GM18858 (cell line): ENCODE data around the gene MBNL1.
"Not testable (repeated sequence)": the region's sequence is repeated elsewhere in the genome, so short reads cannot be mapped to it uniquely, and the experiment has no call there.

ENCODE experiments used
- ATAC-seq: cut with Tn5 transposase; IDR thresholded peaks from one replicate; pipeline ENCODE4 v1.9.1; 2021; ENCODE audit not compliant: unreplicated experiment

The MBNL1 gene

DNA sequence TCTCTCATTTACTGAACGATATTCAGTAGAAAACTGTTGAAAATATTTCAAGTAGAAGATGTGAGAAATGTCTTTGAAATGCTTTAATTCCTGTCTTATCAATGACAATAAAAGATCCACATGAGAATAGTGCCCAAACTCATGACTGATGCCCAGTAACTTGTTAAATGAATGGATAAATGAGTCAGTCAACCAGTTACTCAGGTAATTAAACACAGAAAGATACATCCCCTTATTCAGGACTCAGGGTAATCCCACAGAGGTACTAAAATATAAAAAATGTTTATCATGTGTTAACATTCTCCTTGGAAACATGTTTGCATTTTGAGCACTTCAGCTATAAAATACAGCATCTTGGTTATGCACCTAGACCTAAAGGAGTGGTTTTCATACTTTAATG is 169.5 kb downstream of the MBNL1 start:
- ATAC-seq = no peak

- ATAC-seq = no peak
Observed at GRCh38 chr3:152438706-152439105, 170.0 kb downstream of the MBNL1 start.

GRCh38 chr3:152440243-152440642 is 171.5 kb downstream of the MBNL1 start:
- ATAC-seq = not testable (repeated sequence)

- no peak for ATAC-seq
Observed at GRCh38 chr3:152443212-152444023, 174.7 kb downstream of the MBNL1 start.

DNA sequence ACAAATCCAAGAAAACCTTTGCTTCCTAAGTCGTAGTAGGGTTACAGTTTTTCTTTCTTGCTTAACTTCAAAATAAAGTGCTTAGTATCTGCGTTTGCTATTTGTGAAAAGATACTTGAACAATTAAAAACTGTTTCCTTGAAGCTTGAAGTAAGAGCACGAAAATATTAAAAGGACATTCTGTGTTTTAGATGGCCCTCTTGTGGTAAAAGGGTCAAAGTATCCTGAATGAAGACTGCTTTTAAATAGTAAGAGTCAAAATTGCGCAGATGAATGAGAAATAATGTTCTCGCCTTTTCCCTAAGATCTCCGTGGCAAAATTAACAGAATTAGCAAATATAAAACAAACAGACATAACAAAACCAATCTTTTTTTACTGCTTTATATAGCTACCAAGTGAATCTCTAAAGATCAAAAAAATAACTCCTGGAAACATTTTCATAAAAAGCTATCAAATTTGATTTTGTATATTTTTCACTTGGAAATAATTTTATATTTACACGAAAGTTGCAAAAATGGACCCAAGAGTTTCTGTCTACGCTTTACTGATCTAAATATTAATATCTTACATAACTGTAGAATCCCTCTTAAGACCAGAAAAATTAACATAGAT is 175.4 kb downstream of the MBNL1 start:
- no peak for ATAC-seq

- no peak for ATAC-seq
Observed at GRCh38 chr3:152445212-152445611, 176.5 kb downstream of the MBNL1 start.

DNA sequence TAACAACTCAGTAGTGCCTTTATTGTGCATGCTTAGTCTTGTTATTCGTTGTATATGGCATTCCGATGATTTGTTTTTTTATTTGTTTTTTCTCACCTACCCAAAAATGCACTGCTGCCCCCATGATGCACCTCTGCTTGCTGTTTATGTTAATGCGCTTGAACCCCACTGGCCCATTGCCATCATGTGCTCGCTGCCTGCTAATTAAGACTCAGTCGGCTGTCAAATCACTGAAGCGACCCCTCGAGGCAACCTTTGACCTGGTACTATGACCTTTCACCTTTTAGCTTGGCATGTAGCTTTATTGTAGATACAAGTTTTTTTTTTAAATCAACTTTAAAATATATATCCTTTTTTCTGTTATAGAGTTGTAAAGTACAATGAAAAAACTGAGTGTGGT is 177.8 kb downstream of the MBNL1 start:
- no peak for ATAC-seq

- ATAC-seq = no peak
Observed at GRCh38 chr3:152447511-152447910, 178.8 kb downstream of the MBNL1 start.

DNA sequence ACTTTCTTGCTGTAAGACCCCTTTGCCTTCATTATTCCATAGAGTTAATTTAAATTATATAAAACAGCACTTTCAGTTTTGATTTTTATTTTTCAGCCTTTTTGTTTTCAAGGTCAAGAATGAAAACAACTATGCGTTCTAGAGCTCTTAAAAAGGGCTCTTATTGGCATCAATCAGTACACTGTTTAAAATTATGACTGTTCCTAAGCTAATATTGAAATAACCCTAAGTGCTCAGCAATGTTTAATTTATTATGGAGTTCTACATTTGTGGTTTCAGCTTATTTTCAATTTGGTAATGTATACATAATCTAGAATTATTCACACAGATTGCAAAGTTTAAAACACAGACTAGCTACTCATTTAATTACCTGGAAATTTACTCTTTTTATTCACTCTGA is 179.4 kb downstream of the MBNL1 start:
- no peak for ATAC-seq

- ATAC-seq = no peak
Observed at GRCh38 chr3:152452318-152452717, 183.6 kb downstream of the MBNL1 start.

DNA sequence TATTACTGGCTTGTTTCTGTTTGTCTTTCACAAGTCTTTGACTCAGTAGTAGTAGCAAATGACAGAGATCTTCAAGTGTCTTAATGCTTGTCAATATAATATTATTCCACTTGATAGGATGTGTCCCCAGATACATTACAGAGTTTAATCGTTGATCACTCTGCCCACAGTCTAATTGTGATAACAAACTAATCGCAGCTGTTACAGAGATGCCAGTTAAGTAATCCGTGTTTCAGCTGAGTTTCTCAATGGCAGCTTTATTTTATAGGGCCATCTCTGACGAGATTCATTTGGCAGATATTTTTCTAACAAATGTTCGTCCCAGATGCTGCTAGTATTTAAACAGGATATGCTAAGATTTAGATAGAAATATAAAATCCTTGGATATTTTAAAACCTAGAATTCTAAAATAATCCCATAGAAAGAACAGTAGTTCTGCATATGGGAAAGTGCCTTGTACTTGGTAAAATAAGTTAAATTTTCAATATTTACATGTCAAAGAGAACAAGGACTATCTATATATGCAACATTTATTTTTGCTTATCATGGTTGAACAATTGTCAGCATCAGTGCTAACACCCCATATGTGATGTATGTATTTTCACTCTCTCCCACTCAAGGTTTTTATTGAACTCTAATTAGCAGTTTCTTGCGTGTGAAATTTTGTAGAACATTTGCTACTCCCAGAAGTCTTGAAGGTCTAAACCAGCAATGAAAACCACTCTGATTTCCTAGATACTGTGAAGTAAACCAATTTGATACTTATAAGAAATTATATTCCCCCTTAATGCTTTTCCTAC is 185.5 kb downstream of the MBNL1 start:
- ATAC-seq = no peak

- ATAC-seq = no peak
Observed at GRCh38 chr3:152455989-152456388, 187.3 kb downstream of the MBNL1 start.

DNA sequence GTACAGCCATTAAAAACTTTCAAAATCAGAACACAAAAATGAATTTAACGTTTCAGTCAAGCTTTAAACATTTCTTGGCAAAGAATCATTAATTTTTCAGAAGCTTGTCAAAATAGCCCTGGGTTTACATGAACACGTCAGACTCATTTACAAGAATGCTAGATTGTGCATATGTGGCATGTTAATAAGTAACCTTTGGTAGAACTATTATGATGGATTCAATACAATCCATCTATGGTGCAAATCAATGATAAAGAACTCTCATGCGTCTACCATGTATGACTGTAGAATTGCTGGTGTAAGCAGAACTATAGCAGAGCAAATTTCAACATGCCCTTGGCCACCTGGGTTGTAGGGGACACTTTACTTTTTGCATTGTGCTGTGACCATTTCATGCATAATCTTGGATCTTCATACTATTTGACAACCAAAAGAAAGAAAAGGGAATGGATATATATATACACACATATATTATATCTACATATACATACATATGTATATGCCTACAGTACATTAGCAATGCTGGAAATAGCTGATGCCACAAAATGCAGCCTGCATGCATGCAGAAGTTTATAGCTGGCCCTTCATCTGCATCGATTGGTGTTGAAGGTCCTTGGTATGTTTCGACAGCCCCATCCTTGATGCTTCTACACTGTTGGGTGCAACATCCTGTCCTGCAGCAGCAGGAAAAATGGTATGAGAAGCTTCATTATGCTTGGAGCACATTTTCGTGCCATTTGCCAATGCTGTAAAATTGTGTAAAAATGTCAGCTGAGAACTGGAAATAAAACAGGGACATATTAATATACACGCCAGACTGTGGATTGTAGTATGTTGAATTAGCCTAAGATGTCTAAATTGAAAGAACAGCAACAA is 189.0 kb downstream of the MBNL1 start:
- no peak for ATAC-seq

GRCh38 chr3:152458376-152459117 is 189.8 kb downstream of the MBNL1 start:
- no peak for ATAC-seq

GRCh38 chr3:152459118-152459515 is 190.4 kb downstream of the MBNL1 start:
- ATAC-seq = no peak

DNA sequence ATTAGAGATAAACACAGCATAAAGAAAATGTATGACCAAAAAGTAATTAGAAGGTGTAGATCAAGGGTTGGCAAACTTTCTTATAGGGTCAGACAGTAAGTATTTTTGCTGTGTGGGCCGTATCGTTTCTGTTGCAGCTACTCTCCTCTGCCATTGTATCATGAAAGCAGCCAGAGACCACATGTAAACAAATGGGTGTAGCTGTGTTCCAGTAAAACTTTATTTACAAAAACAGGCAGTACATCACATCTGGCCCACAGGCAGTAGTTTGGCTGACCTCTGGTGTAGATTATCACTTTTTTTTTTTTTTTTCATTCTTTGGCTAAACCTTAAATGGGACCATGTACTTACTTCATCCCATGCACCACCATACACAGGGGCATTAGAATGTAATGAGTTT is 190.8 kb downstream of the MBNL1 start:
- no peak for ATAC-seq

DNA sequence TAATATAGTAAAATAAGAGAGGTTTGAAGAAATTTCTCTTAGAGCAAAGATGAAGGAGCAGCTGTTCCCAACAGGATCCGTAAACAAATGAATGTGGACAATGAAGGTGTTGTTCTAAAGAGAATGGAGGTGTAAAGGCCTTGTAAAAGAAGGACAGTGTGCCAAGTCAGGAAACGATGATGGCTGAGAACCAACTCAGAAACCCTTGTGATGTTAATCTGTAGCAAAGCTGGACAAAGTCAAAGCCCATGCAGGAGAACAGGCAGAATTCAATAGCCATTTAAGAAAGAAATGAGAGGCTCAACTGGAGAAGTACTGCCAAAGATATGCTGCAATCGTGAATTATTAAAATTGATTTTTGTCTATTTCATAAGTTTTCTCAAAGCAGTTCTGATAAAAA is 192.2 kb downstream of the MBNL1 start:
- no peak for ATAC-seq

DNA sequence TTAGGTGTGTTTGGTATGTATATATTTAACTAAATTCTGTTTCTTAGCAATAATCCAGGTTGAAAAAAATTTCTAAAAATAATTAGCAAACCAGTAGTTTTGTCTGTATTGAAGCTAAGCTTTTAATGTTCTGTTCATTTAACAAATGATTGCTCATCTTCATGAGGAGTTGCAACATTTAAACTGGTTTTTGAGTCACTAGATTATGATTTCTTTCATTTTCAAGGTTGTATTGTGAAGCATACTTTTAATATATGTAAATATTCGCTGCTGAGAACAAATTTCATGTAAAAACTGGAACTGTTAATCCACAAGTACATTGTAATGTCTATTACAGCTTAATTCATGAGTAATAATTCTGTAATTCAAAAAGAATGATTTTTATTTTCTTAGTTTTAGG is 192.7 kb downstream of the MBNL1 start:
- no peak for ATAC-seq

GRCh38 chr3:152466784-152467183 is 198.1 kb downstream of the MBNL1 start:
- peak; percentile 46 for ATAC-seq
